SK-MEL-5 (cell line): ENCODE measurements around the gene ACSS1. TPM values are rescaled to one million over a fixed set of nuclear protein-coding genes. Genes with fewer than 3 reads are reported as not detected.

Source experiments
- DNase-seq: peaks from one replicate; pipeline ENCODE4 v3.0.0-alpha.2; 2016; ENCODE audit warnings: low read depth, low spot score
- in situ Hi-C: cut with HindIII; loops from 2 replicates; pipeline ENCODE4 v1.10.0; 2016; ENCODE audit warnings: low sequenced_read_pairs, high pct_unique_total_duplicates, low pct_unique_long_range_greater_than_20kb
- total RNA-seq: library from RNA; depleted of rRNA; stranded (reverse); fragments of >200 nt; shearing (Covaris generic); gene quantifications from 2 replicates; pipeline ENCODE4 v1.2.3, GENCODE V29; 2014

The ACSS1 gene
- total RNA-seq, 1 experiment from 2014 or later = 10.0 TPM

DNA sequence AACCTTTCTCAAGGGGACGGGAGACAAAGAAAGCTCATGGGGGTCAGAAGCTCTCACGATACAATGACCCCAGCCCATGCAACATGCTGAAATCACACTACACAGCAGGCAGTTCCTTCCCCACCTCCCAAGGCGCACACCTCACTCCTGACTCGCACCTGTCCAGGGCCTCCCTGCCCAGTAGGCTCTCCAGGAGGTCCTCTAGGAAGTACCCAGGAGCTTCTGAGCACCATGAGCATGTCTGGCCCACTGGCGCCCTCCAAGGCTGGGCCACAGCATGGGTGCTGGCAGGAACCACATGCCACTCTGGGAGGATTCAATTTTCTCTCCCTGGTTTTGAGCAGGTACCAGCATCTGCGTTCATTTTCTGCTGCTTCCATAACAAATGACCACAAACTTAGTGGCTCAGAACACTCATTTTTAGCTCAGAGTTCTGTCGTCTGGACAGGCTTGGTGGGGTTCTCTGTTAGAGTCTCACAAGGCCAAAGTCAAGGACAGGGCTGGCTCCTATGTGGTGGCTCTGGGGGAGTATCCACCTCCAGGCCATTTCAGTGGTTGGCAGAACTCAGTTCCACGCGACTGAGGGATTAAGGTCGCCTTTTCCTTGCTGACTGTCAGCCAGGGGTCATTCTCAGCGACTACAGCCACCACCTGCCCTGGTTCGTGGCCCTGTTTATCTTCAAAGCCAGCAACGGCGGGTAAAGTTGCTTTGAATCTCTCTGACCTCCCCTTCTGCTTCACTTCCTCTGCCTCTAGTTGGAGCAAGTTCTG lies 32.7 kb downstream of the ACSS1 start:
- in situ Hi-C loops = no loop called here
- no peak for DNase-seq

DNA sequence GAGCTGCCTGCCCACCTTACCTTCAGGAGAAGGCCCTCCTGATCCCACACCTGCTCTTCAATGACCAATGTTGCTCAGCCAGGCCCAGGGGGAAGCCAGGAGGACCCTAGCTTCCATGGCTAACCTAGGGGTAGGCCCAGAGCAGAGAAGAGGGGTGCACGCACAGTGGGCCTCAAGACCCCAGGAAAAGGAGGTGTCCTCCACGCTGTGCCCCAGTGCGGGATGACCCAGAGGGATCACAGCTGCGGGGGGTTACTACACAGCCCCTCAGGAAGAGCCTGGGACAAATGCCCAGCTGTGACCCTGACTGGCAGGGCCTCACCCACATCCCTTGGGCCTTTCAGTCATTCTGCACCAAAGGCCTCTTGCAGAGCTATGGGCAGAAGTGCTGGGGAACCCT lies 33.8 kb downstream of the ACSS1 start:
- no peak for DNase-seq
- in situ Hi-C loops = no loop called here

DNA sequence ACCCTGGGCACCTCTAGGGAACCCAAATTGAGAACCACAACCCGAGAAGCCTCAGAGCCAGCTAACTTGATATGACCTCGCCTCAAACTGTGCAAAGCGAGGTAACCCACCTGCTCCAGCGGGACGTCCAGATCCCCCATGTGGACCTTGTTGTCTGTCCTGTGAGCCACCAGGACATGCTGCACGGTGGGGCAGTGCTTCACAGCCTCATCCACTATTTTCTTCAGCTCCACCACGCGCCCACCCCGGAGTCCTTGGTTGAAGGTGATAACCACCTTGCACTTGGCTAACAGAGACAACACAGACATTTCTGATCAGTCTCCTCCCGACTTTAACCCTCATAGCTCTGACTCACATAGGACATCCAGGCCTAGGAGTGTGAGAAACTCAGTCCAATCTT lies 34.6 kb downstream of the ACSS1 start:
- in situ Hi-C loops = no loop called here

DNA sequence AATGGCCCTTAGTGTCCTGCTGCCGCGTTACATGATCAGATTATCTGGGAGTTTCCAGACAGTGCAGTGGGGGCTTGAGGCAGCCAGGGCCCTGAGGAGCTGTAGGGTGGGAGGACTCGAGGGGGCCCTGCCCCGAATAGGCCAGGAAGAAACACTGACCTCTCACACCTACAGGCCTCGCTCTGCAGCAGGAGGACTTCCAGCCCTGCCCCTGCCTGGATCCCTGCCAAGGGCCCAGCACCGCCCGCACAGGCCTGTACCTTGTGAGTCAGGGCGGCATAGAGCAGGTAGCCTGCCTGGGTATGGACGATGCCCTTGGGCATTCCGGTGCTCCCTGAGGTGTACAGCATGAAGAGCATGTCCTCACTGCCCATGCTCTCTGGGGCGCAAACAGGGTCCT lies 35.3 kb downstream of the ACSS1 start:
- in situ Hi-C loops = no loop called here

More for the DNA sequence above, 34.6 kb downstream of the ACSS1 start:
- DNase-seq = no peak

DNA sequence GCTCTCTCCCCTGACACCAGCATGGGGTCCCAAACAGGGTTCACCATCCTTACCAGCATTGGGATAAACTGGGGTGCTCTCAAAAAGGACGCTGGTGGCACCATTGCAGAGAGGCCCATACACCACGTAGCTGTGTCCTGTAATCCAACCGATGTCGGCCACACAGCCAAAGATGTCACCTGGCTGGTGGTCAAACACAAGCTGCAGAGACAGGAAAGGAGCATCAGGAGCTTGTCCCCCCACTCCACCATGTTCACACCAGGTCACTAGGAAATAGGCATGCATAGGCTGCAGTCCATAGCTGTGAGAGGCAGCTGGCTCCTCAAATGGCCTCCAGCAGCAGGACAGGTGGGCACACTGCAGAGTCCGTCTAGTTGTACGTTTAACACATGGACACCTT lies 36.6 kb downstream of the ACSS1 start:
- in situ Hi-C loops = no loop called here
- DNase-seq = no peak

More for the DNA sequence above, 35.3 kb downstream of the ACSS1 start:
- no peak for DNase-seq

DNA sequence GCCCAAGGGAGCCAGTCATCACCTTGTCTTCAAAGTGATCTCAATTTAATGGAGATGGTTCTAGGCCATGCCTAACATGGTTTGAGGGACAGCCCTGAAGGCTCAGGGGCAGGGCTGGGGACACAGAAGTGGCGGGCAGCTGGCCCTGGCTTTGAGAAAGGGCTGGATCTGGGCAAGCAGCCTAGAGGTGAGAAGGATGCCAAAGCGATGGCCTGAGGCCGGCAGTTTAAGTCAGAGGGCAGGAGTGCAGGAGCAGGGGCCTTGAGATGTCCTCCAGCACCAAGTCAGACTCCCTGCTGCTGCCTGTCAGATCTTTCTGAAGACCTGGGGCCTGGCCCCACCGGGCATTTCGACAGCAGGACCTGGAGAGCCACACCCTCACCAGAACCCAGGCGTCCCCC lies 37.0 kb downstream of the ACSS1 start:
- in situ Hi-C loops = no loop called here
- DNase-seq = no peak

DNA sequence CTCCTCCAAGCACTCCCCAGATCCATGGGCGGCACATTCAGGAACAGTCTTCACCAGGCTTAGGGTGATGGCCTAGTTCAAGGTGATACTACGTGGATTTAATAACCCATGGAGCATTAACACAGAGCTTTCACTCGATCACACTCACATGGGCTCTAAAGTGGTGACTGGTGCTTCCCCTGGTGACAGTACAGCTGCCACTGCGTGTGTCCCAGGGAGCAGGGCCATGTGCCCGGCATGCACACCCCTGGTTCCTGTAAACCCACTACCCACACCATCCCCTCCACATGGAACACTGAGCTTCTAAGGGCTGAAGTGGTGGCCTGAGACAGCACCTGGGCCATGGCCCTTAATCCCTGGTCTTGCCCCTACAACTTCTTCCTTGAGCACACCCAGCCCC lies 37.6 kb downstream of the ACSS1 start:
- in situ Hi-C loops = no loop called here
- no peak for DNase-seq

DNA sequence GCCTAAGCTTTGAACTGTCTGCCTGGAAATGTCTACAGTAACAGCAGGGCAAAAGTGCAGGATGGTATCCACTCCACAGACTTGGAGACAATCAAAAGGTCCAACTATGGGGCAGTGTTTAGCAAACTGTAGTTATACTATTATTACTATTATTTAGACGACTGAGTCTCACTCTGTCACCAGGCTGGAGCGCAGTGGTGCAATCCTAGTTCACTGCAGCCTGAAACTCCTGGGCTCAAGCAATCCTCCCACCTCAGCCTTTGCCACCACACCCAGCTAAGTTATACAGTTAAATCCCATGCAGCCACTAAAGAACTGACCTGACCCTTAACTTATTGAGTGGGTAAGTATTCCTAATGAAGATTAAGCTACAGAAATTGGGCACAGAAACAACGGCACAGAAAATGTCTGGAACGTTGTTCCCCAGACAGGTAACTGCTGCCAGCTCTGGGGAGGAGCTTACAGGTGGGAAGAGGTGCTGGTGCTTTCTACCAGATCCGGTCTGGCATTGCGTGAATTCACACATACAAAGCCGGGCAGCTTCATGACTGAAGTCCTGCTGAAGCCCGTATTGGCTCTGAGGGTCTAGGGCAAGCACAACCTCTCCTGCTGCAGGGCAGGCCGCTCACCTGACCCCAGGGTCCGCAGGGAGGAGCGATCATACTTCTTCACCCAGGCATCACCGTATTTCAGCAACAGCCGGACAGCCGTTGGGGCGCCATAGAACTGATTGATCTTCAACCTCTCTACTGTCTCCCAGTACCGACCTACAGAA lies 38.4 kb downstream of the ACSS1 start:
- in situ Hi-C loops = no loop called here
- DNase-seq = no peak

DNA sequence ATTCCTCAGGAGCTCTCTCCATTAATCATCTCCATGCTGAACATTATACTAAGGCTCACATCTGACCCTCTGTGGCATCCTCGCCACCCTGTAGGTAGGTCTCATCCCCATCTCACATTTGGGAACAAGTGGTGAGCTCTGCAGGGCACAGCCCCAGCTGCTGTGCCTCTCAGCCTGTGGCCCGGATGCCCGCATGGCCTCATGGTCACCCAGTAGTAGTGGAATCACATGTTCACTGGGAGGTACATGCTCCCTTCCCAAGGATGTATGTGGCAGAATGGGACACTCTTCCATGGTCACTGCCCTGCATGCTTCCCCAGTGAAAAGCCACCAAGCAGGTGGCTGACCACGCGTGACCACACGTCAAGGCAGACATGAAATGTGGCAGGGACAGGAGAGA lies 39.1 kb downstream of the ACSS1 start:
- in situ Hi-C loops = no loop called here
- no peak for DNase-seq

DNA sequence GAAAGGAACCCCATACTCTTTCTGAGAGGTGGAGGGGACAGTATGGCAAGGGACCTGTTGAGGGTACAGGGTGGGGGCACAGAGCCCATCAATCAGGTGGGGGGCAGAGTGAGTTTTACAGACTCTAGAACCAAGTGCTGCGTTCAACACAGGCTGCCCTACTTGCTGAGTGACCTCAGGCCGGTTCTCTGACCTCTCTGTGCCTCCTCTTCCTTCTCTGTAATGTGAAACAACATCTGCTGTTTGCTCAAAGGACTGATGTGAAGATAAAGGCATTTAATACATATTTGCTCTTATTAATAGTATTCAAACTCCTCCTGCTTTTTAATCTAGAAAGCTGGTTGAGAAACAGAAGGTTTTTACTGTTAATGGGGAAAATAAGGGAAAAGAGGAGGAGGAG lies 39.5 kb downstream of the ACSS1 start:
- in situ Hi-C loops = no loop called here
- DNase-seq = no peak

DNA sequence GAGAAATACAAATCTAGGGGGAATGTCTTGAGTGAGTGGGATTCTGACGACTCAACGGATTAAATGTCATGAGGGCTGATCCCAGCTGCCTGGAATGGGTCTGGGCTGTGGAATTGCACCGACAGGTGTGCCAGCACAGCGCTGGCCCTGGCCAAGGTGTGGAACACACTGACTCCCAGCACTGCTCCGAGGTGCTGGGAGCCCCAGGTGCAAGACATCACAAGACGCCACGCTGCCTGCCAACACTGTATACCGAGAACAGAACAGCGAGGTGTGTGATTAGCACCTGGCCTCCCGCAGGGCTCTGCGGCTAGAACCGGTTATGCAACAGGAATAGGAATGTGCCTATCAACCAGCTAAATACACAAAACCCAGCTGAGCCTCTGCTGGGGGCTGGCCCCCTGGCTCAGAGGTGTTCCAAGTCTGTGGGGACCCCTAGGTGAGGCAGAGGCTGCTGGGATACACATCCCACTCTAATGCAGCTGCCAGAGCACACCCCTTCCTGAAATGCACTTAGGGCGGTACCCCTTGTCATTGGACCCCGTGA lies 40.6 kb downstream of the ACSS1 start:
- in situ Hi-C loops = no loop called here
- DNase-seq = no peak

DNA sequence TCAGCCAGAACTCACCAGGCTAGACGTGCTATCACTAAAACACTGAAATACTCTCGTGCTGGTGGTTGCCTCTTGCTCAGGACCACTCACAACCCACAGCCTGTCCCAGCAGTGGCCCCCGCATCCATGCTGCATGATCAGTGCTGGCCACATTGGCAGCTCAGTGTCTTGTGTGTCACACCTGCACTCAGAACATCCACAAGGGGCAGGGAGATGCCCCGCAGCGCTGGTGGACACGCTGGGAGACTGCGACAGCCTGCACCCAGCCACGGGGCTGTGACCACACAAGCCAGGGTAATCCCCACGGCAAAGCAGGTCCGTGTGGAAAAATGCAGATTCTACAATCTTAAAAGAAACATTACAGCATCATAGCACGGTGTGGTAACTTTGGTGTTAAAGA lies 41.5 kb downstream of the ACSS1 start:
- in situ Hi-C loops = no loop called here
- DNase-seq = no peak

DNA sequence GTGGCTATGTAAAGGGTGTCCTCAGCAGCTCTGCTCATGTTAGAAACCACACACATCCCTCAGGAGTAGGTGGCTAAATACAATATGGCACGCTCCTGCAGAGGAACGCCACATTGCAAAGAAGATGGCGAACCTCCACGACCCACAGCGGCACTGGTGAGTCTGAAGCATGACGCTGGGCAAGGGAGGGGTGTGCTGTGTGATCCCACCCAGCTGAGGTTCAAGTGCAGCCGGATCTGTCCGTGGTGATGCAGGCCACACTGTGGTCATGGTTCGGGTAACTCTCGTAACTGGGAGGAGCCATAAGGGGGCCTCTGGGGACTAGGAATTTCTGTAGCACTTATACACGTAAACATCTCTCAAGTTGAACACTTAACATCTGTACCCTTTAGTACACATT lies 42.0 kb downstream of the ACSS1 start:
- in situ Hi-C loops = no loop called here
- DNase-seq = no peak

DNA sequence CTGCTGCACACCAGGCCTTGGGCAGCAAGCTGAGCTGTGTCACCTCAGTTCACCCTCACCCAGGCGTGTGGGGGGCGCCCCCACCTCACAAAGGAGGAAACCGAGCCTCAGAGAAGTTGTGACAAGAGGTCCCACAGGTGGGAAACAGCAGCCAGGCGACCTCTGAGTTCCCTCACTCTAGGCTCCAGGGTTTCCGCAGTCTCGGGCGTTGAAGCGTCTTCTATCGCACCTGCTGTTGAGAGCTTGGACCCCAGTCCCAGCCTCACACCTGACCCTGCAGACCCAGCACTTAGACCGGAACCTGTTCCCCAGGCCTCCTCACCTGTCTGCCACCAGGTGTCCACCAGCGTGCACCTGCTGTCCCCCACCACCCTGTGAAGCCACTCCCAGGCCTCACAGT lies 43.1 kb downstream of the ACSS1 start:
- in situ Hi-C loops = no loop called here
- no peak for DNase-seq

DNA sequence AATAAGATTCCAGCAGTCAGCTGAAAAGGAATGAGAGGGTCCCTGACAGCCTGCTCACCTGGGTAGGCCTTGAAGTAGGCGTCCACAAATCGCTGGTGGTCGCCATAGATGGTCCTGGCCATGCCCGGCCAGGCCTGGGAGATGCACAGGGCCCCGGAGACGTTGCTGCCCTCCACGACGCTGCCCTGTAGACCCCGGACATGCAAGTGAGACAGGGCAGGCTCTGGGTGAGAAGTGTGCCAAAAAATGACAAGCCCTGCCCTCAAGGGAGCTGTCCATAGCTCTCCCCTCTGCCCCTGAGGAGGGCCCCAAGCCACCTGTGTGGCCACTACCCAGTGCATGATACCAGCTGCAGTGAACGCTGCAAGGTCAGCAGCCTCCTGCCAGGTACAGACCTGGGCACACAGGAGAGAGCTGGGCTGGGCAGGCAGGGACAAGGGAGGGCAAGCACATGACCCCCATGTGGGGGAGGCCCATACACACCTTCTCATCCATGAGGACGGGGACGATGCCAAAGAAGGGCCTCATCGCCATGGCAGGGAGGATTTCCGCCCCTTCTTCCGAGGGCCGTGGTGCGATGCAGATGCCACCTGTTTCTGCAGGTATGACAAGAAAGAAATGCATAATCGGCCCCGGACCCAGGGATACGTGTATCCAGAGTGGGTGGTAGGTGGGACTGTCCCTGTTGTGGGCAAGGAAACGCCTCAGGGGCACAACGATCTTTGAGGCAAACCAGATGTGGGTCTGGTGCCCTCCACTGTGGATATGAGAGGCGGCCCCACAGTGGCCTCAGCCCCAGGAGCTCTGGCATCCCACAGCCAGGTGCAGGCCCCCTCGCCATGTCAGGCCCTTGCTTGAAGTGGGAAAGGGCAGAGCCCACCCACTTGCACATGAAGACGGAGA lies 44.2 kb downstream of the ACSS1 start:
- DNase-seq = no peak
- in situ Hi-C loops = no loop called here

DNA sequence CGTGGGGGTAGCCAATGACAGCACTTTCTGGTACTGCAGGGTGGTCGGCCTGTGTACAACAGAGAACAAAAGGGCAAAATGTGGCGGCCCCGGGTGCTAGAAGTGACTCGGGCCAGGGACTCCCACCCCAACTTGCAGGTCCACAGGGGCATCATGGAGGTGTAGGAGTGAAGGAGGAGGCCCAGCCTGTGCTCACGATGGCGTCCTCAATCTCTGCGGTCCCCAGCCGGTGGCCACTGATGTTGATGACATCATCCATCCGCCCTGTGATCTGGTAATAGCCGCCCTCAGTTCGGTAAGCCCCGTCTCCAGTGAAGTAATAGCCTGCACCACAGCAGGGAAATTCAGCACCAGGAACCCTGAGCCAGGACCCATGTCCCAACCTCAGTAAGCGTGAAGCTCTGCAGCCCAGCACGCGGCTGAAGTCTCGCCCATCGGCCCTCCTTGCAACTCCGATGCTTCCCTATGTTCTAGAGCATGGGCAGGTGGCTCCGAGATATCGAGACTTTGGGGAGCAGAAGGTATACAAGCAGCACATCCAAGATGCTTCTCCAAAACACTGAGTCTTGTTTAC lies 45.2 kb downstream of the ACSS1 start:
- in situ Hi-C loops = no loop called here
- DNase-seq = no peak

DNA sequence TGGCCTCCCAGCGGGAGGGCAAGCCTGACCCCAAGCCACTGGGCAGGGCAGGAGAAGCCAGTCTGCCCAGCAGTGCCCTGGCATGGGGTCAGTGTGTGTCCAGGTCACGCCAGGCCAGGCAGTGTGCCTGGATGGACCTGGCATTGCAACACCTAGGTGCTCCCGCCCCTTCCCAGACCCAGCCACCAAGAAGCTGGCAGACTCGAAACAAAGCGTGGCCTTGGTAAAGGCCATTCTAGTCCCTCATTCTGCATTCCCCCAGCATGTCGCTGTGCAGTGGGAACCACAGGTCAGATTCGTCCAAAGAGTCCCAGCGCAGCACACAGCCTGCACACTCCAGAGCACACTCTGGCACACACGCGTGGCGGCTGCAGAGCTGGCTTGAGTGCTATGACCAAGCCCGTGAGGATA lies 46.1 kb downstream of the ACSS1 start:
- in situ Hi-C loops = no loop called here
- no peak for DNase-seq

DNA sequence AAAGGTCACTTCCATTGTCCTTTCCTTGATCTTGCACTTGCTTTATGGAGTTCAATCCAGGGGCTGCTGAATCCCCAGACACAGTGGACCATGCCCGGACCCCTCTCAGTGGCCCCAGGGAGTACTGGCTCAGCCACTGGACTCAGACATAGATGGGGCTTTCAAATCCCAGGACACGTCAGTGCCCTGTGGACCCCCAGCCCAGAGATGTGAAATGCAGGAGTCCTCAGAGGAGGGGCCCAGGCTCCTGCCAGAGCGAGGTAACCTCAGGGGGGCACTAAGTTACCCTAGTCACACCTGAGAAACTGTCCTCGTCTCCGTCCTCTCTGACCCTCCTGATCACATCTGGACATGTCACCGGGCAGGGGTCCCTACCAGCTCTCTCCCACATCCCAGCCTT lies 46.7 kb downstream of the ACSS1 start:
- no peak for DNase-seq
- in situ Hi-C loops = no loop called here
